Measurements from ENCODE around the gene SHISA8.
A peak's percentile ranks its signal among the peaks of the same experiment; 100 is the strongest.
"Not testable (repeated sequence)": the region's sequence is repeated elsewhere in the genome, so short reads cannot be mapped to it uniquely, and the experiment has no call there.

Gene SHISA8

DNA sequence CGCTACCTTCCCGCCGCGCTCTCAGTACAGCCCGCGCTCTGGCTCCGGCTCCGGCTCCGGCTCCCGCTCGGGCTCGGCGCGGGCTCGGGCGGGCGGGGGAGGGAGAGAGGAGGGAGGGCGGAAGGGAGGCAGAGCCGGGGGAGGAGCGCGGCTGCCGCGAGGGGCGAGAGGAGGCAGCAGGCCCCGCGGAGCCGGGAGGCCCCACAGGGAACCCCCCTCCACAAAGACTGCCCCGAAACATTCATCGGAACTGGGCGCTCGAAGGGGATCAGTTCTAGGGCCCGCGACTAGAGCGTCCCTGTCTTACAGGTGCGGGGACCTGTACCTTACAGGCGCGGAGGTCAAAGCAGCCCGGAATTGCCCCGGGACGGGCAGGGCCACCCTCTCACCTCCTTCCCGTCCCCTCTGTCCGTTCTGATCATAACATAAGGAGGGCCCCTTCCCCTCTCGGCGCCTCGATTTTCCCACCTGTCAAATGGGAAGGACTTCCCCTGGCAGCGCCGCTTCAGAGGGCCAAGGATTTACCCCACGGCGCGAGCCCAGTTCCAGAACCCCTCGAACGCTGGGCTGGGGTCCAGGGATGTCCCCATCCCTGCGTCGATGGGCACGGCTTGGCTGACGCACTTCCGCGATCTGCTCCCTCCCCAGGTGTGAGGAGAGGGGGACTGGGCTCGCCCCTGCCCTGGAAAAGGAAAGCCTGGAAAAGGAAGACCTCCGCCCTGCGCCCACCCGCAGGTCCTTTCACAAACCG, at the start of gene SHISA8:
Gene SHISA8 (minus strand): TSS at position 40 of the 751 bp plus-strand sequence. CDS start 407 bp downstream, outside the sequence.
- DNase-seq: no peak

GRCh38 chr22:41964112-41964491, 49.2 kb upstream of the SHISA8 start:
- no peak for DNase-seq

DNA sequence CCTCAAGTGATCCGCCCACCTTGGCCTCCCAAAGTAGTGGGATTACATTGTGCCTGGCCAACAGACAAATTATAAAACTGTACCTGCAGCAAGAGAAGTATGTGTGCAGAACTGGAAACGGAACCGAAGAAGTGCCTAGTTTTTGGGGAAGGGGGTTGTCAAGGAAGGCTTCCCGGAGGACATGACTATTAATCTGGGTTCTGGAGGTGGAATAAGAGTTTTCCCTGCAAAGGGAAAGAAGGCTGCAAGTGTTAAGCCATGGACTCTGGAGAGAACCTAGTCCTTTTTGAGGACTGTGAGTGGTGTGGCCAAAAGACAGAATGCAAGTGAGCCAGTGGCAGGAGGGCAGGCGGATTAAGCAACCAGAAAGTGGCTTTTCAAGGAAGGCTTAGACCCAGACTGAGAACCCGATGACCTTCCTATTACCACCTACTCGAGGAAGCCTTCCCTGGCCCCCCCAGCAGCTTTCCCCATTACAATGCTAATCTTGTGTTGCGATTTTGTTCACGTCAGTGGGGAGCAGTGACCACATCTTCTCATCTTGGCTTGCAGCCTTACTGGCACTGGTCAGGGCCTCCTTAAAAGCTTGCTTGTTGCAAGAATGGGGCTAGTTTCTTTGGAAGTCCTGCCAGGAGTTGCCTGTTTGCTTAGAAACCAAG, 48.7 kb upstream of the SHISA8 start:
- no peak for DNase-seq

DNA sequence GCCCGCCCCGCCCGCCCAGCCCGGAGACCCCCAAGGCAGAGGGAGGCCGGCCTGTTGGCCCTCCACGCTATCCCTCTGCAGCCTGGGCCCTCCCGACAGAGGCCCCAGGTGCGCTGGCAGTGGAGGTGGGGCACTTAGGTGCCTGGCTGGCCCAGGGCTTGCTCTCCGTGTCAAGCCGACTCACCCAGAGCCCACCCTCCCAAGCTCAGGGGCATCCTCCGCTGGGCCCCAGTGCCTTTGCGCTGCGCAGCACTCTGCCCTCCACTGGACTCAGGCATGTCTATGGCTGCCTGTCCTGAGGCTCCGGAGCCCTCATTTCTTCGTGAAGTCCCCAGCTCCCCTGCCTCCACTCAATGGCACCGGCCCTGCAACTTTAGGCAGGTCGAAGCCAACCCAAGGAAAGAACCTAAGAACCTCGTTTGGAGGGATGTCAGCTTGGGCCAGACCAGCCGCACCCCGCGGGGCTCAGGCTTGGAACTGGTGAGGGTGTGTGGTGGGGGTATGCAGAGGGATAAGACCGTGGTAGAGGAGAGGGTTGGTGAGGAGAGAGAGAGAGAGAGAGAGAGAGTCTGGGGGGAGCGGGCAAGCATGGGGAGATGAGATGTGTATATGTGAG, 43.2 kb upstream of the SHISA8 start:
- DNase-seq: no peak

DNA sequence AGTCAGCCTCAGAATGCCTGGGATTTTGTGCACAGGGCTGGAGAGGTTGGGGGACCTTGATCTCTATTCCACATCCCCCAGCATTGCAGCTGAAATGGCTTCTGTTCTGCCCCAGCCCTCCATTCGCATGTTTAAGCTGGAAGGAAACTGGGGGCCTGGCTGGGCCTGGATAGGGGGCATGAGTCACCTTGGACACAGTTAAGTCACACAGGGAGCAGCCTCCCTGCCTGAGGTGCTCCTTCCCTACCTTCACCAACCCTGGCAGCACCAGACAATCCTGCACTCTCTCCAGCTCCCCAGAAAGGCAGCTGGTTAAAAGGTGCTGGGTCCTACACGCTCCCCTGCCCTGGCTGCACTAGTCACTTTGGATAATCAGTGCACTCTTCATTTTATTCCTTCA, 37.8 kb upstream of the SHISA8 start:
- DNase-seq: no peak

- DNase-seq: peak; percentile 76
Measured at GRCh38 chr22:41951898-41952474, 37.1 kb upstream of the SHISA8 start, which contains the start of gene SMIM45. Gene SMIM45 (plus strand): TSS chr22:41952150.

GRCh38 chr22:41949297-41949965, 34.6 kb upstream of the SHISA8 start:
- DNase-seq: no peak

DNA sequence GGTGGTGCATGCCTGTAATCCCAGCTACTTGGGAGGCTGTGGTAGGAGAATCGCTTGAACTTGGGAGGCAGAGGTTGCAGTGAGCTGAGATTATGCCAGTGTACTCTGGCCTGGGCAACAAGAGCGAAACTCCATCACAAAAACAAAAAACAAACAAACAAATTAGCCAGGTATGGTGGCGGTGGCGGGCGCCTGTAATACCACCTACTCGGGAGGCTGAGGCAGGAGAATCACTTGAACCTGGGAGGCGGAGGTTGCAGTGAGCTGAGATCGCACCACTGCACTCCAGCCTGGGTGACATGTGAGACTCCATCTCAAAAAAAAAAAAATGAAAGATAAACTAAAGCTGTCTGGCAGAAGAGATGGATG, 34.0 kb upstream of the SHISA8 start:
- not testable (repeated sequence) for DNase-seq

DNA sequence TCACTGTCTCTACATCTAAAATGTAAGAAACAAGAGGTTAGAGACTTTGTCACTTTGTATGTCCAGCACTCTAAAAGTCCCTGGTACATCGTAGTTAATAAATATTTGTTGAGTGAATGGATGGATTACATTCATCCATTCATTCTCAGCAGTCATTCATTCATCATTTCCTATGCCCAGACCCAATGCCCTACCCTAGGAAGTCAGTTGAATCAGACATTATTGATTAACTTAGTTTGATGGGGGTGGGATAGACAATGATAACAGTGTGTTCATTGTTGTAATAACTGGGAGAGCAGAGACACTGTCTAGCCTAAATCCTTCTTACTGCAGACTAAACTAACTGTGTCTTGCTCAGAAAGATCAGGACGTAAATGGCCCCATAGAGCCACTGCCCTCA, 33.3 kb upstream of the SHISA8 start:
- no peak for DNase-seq

GRCh38 chr22:41947424-41948080, 32.7 kb upstream of the SHISA8 start:
- no peak for DNase-seq

DNA sequence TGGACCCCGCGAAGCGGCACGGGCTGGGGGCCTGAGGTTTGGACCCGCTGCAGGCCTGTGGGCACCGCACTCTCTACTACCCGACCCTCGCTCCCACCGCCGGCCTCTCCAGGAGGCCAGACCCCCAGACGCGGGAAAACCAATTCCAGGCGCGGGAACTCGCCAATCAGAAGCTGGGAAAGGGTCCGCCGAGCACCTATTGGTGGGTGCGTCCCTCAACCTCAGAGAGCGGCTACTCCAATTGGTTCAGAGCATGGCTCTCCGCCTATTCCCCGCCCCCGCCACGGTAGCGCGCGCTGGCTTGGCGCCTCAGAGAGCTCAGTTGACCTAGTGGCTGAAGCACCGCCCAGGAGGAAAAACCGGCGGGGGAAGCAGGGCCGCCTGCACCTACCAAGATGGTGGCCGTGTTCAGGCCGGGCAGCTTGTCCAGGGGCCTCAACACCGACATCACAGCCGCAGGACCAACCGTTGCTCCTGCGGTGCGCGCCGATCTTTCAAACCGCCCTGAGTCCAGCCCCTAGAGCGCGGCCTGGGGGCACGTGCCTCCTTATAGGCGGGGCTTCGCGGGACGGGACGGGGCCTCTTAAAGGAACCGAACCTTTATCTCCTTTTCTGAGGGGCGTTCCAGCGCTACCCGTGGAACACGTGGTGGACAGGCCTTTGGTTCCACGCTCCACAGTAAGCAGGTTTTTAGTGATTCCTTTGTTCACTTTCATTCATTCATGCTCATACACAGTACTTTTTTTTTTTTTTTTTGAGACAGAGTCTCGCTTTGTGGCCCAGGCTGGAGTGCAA, 32.0 kb upstream of the SHISA8 start, which contains the start of gene CENPM:
Gene CENPM (minus strand): TSS at position 524 of the 795 bp plus-strand sequence. CDS start 76 bp downstream, at position 448.
- peak; percentile 92 for DNase-seq

DNA sequence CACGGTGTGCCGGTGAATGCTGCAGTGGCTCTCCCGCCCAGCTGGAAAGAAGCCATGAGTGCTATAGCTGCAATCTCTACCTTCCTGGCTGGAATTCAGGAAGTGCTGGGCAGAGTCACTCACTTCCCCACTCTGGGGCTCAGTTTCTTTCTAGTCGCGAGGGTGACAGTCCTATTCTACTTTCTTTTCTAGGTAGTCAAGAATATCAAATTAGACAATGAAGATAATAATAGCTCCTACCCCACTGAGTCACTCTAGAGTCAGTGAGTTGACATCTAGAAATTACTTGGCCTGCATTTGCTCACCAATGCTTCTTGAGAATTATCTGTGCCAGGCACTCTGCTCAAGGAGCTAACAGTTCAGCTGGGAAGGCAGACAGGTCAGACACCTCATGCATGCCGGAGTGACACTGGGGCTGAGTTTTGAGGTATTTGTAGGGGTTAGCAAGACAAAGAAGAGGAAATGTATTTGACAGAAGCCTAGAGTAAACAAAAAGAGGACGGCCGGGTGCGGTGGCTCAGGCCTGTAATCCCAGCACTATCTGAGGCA, 28.9 kb upstream of the SHISA8 start:
- DNase-seq: no peak

GRCh38 chr22:41940832-41941765, 26.2 kb upstream of the SHISA8 start:
- peak; percentile 33 for DNase-seq

DNA sequence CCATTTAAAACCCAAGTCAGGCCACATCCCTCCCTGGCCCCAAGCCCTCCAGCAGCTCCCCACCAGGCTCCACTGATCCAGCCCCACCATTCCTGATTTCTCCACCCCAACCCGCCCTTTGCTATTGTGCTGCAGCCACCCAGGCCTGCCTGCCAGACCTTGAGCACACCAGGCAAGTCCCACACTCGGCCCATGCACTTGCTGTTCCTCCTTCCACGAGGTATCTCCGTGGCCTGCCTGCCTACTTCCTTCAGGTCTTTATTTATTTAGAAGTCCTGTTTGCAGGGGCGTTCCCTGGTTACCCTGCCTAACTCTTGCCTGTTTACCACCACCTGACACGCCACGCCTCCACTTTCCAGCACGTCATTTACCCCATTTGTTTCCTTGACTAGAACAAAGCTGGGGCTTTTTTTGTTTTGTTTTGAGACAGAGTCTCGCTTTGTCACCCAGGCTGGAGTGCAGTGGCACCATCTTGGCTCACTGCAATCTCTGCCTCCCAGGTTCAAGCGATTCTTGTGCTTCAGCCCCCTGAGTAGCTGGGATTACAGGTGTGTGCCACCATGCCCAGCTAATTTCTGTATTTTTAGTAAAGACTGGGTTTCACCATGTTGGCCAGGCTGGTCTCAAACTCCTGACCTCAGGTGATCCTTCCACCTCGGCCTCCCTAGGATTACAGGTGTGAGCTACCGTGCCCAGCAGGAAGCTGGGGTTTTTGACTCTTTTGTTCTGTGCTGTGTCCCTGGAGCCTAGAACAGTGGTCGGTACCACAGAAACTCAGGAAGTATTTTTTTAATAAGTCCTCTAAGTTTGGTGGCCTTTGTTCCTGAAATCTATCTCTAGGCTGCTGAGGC, 25.3 kb upstream of the SHISA8 start:
- no peak for DNase-seq

- no peak for DNase-seq
Measured at GRCh38 chr22:41936894-41937169, 22.0 kb upstream of the SHISA8 start.

DNA sequence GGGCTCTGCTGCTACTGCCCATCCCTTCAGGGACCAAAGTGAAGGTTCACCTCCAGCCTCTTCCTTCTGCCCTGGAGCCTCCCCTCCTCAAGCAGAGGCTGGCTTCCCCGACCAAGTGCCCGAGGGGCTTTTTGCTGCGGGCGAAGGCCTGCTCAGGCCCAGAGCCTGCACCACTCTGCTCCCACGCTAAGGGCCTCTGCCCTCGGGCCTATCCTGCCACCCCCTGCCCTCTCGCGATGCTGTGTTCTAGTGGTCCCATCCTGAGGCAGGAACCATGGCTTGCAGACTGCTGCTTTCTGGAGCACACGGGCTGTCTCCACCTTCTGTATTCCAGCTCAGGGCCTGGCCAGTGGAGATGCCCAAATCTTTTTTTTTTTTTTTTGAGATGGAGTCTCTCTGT, 20.6 kb upstream of the SHISA8 start:
- DNase-seq: no peak

- no peak for DNase-seq
Measured at GRCh38 chr22:41935015-41935351, 20.1 kb upstream of the SHISA8 start.

GRCh38 chr22:41934284-41935014, 19.6 kb upstream of the SHISA8 start:
- DNase-seq: no peak
